ENCODE data around the gene NUAK1. TPM values are rescaled to one million over a fixed set of nuclear protein-coding genes. Genes with fewer than 3 reads are reported as not detected.

Gene NUAK1
- total RNA-seq, 1 experiment from 2014 or later = 13.4 TPM

DNA sequence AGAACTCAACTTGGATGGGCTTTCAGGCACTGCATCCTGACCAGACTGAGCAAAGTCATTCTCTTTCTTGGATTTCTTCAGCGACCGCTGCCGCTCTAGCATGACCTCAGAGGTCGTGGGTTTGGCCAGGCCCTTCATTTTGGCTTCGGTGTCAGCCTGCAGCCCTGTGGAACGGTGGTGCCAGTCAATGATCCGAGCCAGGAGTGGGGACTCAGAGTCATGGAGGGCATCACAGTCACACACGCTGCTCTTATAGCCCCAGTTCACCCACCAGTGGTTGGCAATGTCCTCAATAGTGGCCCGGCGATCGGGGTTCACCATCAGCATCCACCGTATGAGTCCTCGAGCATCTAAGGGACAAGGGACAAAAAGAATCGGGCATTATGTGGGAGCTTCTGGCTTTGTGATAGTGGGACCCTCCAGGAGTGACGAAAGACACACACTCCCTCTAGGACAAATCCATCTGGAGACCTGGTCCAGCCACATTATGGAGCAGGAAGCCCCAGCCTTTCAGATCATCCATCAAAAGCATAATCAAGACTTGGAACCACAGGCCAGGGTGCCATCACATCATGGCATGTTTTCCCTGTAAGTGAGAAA is 71.0 kb downstream of the NUAK1 start:
- DNase-seq (ENCODE audit: extremely low read depth, low read depth) = no peak

DNA sequence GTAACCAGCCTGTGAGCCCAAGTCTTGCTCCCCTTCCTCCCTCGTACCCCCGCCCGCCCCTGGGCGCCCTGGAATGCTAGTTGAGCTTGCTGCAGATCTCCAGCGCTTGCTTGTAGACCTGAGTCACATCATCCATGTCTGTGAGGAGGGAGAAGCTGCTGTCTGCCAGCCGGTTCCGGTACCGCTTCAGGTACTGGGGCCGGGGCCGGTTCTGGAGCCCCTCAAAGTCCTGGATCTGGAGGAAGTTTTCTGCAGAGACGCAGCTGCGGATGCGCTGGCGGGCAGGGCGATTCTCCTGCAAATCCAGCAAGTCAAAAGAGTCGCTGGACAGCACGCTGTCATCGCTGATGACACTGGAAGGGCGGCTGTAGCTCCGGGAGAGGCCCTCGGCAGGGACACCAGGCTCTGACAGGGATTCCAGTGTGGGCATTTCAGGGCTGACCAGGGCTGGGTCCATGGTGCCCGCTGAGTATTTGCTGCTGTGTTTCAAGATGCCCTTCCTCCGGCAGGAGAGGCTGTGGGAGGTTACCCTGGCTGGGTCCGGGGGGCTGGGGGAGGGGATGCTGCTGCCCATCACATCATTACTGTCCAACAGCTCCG is 71.9 kb downstream of the NUAK1 start:
- no peak for DNase-seq (ENCODE audit: extremely low read depth, low read depth)

DNA sequence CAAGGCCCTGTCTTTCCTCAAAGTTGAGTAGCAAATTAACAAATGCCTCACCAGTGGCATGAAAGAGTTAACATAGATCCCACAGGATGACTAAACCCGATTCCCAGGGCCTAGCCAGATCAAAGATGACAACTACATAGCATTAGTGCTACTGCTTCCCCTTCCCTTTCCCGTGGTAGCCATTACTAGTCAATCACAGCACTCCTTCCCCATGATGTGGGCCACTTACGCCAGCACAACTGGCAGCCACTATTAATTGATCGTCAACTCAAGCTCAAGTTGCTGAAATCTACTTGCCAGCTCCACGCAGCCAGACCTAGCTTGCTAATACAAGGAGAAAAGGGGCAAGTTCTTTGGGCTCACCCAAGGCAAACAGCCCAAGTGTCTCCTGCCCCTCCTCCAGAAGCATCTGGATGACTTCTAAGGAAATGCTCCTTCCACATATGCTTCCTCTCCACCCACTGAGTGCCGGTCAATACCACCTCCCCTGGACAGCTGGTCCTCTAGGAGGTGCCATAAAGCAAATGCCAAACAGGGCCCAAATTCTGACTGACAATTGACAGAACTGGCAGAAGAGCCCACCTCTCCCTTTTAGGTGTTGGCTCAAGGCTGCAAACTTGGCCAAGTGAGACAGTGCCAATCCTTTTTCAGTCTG is 72.6 kb downstream of the NUAK1 start:
- DNase-seq (ENCODE audit: extremely low read depth, low read depth) = no peak

DNA sequence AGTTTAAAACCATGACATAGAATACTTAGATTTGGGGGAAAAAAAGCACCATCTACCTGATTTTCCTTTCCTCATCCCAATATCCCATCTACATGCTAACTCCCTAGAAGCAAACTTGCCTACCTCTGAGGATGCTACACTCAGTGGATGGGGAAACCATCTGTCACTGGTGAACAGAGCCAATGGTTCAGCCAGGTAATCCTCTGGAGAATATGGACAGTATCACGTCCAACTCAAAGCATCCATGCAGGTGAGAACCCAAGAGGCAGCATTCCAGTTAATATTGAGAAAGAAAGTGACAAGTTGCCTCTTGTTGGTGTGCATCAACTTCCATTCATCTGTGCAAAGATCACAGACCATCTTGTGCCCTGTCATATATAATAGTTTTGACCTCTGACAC is 73.2 kb downstream of the NUAK1 start:
- no peak for DNase-seq (ENCODE audit: extremely low read depth, low read depth)

DNA sequence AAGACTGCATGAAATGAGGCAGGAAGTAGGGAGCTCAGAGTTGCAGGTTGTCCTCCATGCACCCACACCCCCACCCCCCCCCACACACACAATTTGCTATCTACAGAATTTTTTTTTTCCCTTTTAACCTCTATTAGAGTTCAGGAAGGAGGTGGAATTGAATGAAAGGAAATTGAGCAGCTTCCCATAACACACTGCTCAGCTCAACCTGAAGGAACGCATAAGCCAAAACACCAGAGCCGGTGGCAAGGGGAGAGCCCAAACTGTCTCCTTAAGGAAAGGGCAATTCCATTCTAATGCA is 74.1 kb downstream of the NUAK1 start:
- DNase-seq (ENCODE audit: extremely low read depth, low read depth) = no peak

DNA sequence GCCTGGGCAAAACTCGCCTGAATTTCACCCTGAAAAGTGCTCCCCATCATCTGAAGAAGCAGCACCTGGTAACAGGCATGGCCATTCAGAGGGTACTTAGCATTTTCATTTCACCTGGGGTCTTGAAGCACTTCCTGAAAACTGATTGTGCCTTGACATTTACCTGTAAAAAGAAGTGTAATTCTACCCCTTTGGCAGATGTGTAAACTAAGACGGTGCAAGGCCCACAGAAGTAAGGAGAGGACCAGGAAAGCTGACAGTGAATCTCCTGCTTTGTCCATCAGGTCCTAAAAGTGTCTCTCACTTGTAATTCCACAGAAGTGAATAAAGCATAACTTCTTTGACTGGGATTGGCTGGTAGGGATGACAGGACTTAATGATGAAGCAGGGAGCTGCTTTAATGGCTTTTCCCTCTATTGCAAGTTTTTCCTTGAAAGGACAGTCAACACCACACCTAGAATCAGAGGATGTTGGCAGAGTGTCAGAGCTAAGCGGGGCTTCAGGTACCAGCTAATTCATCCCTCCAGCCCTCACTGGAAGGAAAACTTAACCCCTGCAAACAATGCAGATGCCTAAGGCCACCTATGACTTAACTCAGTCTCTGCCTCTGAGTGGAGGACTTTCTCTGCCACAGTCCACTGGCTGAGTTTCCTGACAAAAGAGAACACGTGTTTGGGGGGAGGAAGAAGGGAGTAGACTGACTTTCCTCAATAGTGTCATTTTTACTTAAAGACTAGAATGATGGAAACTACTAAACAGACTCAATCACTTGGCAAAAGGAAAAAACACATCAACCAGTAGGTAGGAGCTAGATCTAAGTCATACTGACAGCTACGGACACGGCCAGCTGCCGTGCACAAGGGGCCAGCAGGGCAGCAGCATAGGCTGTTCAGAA is 74.7 kb downstream of the NUAK1 start:
- DNase-seq (ENCODE audit: extremely low read depth, low read depth) = no peak

- DNase-seq (ENCODE audit: extremely low read depth, low read depth) = no peak
Observed at GRCh38 chr12:106062693-106063092, 76.1 kb downstream of the NUAK1 start.

DNA sequence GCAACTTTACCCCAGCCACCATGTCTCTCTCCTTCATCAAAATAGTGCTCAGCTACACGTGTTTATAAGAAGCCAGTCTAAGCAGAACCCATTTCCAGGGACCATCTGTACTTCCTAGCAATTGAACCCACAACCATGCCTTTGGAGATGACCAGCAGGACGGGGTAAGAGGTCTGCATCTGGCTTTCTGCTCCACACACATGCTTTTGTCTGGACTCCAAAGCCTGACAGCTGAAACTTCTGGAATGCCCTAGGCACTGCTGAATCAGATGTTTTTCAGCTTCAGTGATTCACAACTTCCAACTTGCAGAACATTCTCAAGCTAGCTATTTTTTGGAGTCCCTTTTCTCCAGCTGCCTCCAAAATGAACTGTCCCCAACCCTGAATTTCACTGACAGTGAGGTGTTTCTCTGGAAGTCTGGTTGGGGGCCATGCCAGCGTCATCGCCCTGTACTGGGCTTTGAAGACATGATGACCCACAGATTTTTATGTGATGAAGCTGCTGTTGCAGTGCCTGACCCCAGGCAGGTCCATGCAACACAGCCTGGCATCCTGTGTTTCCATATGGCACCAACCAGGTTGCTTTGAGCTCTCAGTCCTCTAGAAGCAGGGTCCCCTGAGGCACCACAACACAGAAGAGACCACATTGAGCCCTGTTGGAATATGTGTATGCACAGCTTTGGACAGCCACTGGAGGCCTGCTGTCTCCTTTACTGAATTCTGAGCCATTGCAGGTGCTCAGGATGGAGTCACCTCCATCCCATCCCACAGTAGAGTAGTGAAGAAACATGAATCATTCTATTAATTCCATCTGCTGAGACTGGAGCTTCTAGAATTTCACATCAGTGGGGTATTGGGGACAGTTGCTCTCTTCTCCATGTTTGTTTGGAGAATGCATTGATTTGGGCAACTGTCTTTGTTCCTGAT is 80.2 kb downstream of the NUAK1 start:
- DNase-seq (ENCODE audit: extremely low read depth, low read depth) = no peak

- DNase-seq (ENCODE audit: extremely low read depth, low read depth) = no peak
Observed at GRCh38 chr12:106054049-106054448, 84.7 kb downstream of the NUAK1 start.

- DNase-seq (ENCODE audit: extremely low read depth, low read depth) = no peak
Observed at GRCh38 chr12:106051853-106052531, 86.8 kb downstream of the NUAK1 start.

- DNase-seq (ENCODE audit: extremely low read depth, low read depth) = no peak
Observed at GRCh38 chr12:106049546-106049945, 89.2 kb downstream of the NUAK1 start.

DNA sequence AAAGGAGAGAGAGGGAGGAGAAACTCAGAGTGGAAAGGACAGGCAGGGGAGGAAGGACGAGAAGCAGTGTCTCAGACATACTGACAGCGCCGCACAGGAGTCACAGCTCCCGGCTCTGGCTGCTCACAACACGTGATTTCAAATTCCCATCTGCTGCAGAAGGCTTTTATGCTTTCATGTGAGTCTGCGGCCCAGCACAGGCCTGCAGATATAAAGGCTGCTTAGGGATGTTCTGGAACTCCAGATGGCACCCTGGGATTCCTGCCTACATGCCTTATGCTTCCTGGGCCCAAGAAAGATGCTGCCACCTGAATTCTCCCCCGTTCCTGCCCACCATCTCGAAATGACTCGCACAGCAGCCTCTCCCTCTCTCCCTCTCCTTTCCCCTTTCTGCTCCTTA is 89.6 kb downstream of the NUAK1 start:
- DNase-seq (ENCODE audit: extremely low read depth, low read depth) = no peak

DNA sequence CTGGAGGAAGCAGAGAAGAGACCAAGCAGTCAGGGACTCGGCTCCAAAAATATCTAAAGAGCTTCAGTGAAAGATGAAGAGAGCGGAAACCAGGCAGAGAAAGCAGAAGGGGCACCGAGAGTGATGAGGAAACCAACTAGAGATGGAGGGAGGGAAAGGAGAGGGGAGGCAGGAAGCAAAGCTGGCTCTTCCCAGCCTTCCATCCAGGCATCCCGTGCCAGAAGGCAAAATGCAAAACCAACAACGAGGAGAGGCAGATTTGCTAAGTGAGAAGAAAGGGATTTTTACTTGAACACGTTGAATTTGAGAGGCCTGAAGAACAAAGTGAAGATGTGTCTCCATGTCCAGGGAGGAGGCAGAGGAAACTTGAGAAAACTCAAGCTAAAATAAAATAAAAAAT is 90.1 kb downstream of the NUAK1 start:
- no peak for DNase-seq (ENCODE audit: extremely low read depth, low read depth)

- no peak for DNase-seq (ENCODE audit: extremely low read depth, low read depth)
Observed at GRCh38 chr12:106048016-106048415, 90.7 kb downstream of the NUAK1 start.

DNA sequence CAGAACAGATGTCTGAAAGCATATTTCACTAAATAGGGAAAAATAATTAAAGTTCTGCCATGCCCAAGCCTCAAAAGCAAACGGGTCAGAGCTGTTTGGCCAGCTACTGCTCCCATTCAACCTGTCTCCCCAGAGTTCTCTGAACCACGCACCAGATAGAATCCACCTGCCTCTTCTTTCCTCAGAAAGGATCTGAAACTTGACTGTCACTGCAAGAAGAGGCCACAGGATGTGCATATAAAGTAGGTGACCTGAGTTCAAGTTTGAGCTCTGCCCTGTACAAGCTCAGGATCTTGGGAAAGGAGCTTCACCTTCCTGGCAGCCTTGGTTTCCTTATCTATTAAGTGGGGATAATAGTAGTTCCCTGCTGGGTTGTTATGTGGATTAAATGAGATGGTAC is 91.8 kb downstream of the NUAK1 start:
- DNase-seq (ENCODE audit: extremely low read depth, low read depth) = no peak

- no peak for DNase-seq (ENCODE audit: extremely low read depth, low read depth)
Observed at GRCh38 chr12:106046301-106046846, 92.4 kb downstream of the NUAK1 start.

DNA sequence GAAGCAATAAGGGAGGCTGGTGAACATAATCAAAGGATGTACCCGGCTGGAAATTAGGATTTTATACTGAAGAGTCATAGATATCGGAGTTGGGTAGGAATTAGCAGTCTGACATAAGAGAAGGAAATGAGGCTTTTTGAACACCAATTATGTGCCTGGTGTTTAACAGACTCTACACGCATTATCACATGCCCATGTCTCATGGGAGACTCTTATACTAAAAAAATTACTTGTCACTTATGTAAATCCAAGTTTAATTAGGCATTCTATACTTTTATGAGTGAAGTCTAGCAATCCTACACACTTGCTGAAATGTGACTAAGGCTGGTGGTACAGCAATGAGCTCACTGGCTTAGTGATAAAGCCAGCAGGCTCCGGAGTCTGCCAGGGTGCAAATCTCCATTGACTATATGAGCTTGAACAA is 93.5 kb downstream of the NUAK1 start:
- no peak for DNase-seq (ENCODE audit: extremely low read depth, low read depth)

GRCh38 chr12:106044773-106045172 is 94.0 kb downstream of the NUAK1 start:
- DNase-seq (ENCODE audit: extremely low read depth, low read depth) = no peak

GRCh38 chr12:106042037-106042436 is 96.7 kb downstream of the NUAK1 start:
- no peak for DNase-seq (ENCODE audit: extremely low read depth, low read depth)

DNA sequence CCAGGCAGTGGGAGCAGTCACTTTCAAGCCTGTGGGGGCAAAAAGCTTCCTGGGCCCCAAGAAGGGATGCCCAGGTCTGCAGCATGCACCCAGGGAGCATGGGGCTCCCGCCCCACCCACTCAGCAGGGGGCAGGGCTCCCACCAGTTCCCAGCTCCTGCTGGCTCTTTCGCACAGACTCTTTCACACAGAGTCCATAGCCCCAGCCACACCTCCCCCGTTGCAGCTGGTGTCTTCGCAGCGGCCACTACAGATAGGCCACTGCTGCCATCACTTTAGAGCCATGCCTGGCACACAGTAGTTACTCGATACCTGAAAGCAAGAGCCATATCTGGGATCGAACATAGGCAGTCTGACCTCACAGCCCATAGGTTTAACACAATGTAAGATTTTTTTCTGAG is 98.2 kb downstream of the NUAK1 start:
- DNase-seq (ENCODE audit: extremely low read depth, low read depth) = no peak
